ENCODE results near the gene UBE2J1.

GRCh38 chr6:89353118-89353556, 615 bp upstream of the UBE2J1 start:
- TF ChIP-seq CTCF (IDR thresholded peaks at IDR 0.05; ENCODE audit: insufficient read depth, low read depth, low read length) (no peak), EZH2 (IDR thresholded peaks at IDR 0.05; ENCODE audit: insufficient read depth, low read length) (no peak)
